ELR (cell line): ENCODE results near the gene ERAL1.
"Not testable (repeated sequence)": the region's sequence is repeated elsewhere in the genome, so short reads cannot be mapped to it uniquely, and the experiment has no call there.

ENCODE experiments used
- DNase-seq: peaks from one replicate; pipeline ENCODE4 v3.0.0-alpha.2; 2015; ENCODE audit warnings: low read depth

ERAL1 gene

GRCh38 chr17:28879886-28880571, 25.2 kb downstream of the ERAL1 start:
- no peak for DNase-seq

GRCh38 chr17:28880572-28880945, 25.7 kb downstream of the ERAL1 start:
- DNase-seq, result no peak

- DNase-seq, result no peak
These were observed 26.8 kb downstream of the ERAL1 start for GRCh38 chr17:28881533-28882056.

GRCh38 chr17:28882154-28882895, 27.5 kb downstream of the ERAL1 start:
- DNase-seq, result no peak

GRCh38 chr17:28883967-28884702, 29.3 kb downstream of the ERAL1 start:
- DNase-seq, result no peak

GRCh38 chr17:28885363-28885762, 30.5 kb downstream of the ERAL1 start:
- DNase-seq, result no peak

DNA sequence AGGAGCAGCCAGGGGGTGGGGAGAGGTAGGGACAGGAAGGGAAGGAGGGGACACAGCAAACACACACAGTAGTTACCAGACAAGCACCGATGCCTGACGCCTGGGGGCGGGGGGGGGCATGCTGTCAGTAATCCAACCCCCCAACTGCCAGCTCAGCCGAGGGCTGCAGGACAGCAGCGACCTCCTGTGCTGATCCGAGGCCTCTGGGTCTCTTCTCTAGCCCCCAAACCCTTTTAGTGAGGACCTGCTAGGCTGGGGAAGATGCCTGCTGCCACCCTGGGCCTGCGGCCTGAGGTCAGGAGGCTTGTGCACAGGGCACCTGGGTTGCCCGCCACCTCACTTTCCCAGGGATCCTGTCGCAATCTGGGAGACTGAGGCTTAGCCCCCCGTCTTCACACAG, 31.1 kb downstream of the ERAL1 start:
- no peak for DNase-seq

DNA sequence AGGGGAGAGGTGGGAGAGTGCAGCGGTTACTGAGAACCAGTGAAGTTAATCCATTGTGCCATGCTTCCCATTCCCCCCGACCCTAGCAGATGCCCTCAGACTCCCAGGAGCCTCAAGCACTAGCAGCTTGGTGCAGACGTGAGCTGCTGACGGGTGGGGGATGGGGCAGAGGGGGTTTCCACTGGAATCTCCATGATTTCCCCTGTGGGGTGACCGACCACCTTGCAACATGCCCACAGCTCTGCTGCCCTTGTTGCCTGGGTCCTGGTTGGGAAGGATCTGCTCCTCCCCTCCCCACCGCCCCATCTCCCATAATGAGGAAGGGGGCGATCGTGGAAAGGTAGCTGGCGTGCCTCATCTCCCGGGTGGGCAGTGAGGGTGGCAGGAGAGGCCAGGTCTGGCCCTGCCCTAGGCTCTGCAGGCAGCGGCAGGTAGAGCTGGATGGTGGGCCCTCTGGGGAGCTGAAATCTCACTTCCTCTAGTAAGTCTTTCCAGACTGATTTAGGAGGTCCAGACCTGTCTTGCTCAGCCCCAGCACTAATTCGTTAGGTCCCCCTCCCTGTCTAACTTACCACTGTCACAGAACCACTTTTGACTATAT, 33.2 kb downstream of the ERAL1 start:
- no peak for DNase-seq

DNA sequence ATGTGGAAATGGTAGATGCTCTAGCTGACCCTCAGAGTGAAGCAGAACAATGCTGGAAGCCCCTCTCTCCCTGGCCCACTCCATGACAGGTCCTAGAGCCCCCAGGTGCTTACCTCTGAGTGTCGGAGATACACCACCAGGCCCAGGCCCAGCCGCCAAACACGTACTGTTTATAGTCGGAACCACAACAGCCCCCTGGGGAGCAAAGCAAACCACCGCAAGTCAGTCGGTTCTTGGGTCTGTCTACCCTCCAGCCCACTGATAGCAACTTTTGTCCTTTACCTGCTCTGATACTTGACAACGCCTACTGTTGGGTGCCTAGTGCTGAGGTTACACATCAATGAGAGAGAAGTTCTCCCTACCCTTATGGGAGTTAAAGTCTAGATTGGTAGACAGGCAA, 34.0 kb downstream of the ERAL1 start:
- no peak for DNase-seq

DNA sequence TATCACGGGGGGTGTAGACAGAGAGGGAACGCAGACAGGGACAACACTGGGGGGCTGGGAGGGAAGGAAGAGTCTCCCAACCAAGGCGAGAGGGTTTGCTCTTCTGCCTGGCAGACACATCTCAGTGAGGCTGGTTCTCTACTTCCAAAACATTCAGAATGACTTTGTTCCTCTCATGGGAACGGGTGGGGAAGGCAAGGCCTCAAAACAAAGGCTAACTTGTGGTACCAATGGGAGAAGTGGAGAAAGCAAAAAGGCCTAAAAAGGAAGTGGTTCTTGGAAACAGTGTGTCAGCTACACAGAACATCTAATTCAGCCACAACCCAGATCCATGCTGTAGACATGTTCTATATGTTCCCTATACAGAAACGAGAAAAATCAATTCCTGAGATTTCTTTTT, 35.2 kb downstream of the ERAL1 start:
- DNase-seq, result no peak

GRCh38 chr17:28891201-28891600, 36.4 kb downstream of the ERAL1 start:
- DNase-seq, result no peak

GRCh38 chr17:28892024-28892423, 37.2 kb downstream of the ERAL1 start:
- no peak for DNase-seq

GRCh38 chr17:28893248-28894183, 38.7 kb downstream of the ERAL1 start:
- DNase-seq, result not testable (repeated sequence)

- DNase-seq, result no peak
These were observed 41.1 kb downstream of the ERAL1 start for GRCh38 chr17:28895794-28896447.

- peak; percentile 22 for DNase-seq
These were observed 41.7 kb downstream of the ERAL1 start for GRCh38 chr17:28896491-28896883.

- peak; percentile 58 for DNase-seq
These were observed 42.3 kb downstream of the ERAL1 start, which contains the start of gene FLOT2 for GRCh38 chr17:28896884-28897768. FLOT2 (minus strand) TSS chr17:28897733; CDS start chr17:28897574, 159 bp downstream.

GRCh38 chr17:28897769-28898526, 43.1 kb downstream of the ERAL1 start:
- no peak for DNase-seq

- DNase-seq, result no peak
These were observed 43.7 kb downstream of the ERAL1 start for GRCh38 chr17:28898527-28898955.
